HEK293T (cell line): ENCODE data around the gene PER3.

Experiments used
- ELF4 ChIP-seq: fragments of 450-650 bp; IDR thresholded peaks from 2 replicates; pipeline ENCODE4 v1.6.1; 2017; ENCODE audit warnings: antibody characterized with exemption
- FOXK2 ChIP-seq: fragments of 450-650 bp; IDR thresholded peaks from 2 replicates; pipeline ENCODE4 v1.6.1; 2016; ENCODE audit warnings: mild to moderate bottlenecking
- SUZ12 ChIP-seq: fragments of 450-650 bp; IDR thresholded peaks from 2 replicates; pipeline ENCODE4 v1.6.1; 2016; ENCODE audit warnings: mild to moderate bottlenecking

- TF ChIP-seq SUZ12 (no peak), FOXK2 (no peak), ELF4 (no peak)
Measured at GRCh38 chr1:7865978-7866377, 81.9 kb downstream of the PER3 start.
